NOMO-1 treated with DMSO at 0.1 percent for 48 hours (cell line): ENCODE data around the gene TMEM131.

Source experiments
- DNase-seq: peaks from one replicate; lab custom pipeline; 2025; ENCODE audit not compliant: unreplicated experiment; lab: John Stamatoyannopoulos, UW

The TMEM131 gene

GRCh38 chr2:97819754-97820153 is 176.0 kb downstream of the TMEM131 start:
- no peak for DNase-seq

GRCh38 chr2:97816411-97816810 is 179.3 kb downstream of the TMEM131 start:
- no peak for DNase-seq

DNA sequence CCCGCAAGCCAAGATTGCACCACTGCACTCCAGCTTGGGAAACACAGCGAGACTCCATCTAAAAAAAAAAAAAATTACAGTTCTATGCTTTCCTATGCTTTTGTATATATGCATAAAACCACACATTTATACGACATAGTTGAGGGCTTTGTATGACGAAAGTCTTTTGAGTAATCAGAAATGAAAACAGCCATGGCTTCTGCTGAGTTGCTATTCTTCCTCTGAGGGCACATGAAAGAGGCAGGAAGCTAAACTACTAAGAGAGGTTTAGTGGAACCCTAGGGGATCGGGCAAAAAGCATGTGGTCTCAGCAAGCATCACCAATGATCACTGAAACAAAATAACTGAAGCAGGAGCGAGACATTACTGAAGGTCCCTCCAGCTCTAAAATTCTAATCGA is 182.8 kb downstream of the TMEM131 start:
- no peak for DNase-seq

- DNase-seq, result no peak
Measured at GRCh38 chr2:97808816-97809215, 186.9 kb downstream of the TMEM131 start.

GRCh38 chr2:97806738-97807618 is 188.8 kb downstream of the TMEM131 start:
- DNase-seq, result peak; percentile 67

DNA sequence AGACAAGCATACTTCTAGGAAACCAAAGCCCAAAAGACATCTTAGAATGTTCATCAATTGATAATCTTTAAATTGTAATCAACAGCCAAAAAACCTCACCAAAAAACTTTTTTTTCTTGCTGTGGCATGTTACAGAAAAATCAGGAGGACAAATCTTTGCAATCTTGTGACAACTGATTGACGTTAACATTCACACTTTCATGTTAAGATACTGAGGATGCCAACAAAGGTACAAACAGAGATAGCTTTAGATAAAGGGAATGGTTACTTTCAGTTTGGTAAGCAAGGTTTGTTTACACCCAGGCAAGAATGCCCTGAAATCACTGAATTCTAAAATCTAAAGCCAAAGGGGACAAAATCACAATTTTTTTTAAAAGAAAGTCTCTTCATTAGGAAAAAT is 190.0 kb downstream of the TMEM131 start:
- DNase-seq, result no peak

GRCh38 chr2:97801028-97801427 is 194.7 kb downstream of the TMEM131 start:
- no peak for DNase-seq

DNA sequence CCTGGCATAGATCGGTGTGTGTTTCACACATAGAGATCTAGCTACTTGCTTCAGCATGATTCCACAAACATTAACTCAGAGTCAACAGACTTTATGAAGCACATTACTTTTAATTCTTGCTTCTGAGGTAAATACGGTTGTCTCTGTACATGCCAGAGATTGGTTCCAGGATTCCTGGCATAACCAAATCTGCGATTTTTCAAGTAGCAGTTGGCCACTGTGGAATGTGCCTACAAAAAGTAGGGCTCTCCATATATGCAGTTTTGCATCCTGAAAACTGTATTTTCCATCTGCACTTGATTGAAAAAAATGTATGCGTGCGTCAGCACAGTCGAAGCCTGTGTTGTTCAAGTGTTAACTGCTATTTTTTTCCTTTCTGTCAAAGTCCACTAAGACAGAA is 197.3 kb downstream of the TMEM131 start:
- DNase-seq, result no peak

DNA sequence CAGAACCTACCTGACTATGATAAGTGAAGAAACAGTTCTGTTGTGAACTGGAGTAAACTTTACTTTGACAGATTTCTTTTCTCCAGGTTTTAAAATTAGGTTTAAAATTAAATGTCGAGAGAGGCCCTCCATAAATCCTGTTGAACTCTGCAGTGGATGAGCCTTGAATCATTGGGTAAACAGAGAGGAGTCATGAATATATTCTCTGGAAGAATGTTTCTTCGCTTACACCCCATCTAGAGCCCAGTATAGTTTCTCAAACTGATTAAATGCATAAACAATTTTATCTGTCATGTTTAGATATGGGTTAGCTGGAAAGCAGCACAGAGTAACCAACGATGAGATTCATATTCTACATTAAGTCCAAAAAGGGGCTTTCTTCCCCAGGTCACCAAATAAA is 198.4 kb downstream of the TMEM131 start:
- no peak for DNase-seq

GRCh38 chr2:97796465-97797126 is 199.2 kb downstream of the TMEM131 start:
- DNase-seq, result no peak

DNA sequence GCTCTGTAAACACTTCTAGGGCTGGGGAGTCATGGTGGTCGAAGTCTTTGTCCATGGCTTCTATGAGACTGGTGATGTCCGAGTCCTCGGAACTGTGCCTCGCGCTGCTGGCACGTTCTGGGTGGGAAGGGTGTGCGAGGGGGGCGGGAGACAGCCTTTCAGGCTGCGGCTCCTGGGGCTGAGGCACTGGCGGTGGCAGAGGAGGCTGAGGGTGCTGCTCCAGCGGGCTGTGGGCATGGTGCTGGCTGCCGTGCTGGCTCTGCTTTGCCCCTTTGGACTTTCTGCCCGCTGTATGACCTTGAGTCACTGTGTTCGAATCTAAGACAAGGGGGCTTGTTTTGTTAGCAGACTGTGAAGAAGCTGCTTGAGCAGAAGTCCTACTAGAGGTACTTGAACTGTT is 203.3 kb downstream of the TMEM131 start:
- no peak for DNase-seq

DNA sequence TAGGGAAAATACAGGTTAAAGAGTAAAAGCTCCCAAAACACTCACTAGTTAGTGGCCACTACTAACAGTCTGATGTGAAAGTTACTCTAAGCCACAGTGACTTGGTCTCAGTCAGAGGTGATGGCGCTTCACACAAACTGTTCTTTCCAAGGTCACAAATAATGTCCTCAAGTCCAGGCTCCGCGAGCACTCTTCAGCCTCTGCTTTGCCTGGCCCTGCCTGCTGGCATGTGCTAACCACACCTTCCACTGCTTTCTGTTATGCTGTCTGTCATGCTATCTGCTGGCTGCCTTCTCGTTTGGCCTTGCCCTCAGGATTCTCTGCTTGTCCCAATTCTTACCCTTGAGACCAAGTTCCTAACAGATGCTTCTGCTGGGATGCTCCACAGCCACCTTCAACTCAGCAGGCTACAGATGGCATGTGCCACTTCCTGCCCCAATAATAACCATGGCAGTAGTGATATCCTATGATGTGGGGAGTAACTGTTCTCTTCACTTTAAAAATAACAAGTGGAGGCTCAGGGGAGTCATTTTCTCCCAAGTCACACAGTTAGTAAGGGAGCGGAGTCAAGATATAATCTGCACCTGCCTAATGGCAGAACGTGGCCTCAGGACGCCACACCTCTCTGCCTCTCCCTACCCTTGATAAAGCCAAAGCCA is 206.6 kb downstream of the TMEM131 start:
- no peak for DNase-seq

DNA sequence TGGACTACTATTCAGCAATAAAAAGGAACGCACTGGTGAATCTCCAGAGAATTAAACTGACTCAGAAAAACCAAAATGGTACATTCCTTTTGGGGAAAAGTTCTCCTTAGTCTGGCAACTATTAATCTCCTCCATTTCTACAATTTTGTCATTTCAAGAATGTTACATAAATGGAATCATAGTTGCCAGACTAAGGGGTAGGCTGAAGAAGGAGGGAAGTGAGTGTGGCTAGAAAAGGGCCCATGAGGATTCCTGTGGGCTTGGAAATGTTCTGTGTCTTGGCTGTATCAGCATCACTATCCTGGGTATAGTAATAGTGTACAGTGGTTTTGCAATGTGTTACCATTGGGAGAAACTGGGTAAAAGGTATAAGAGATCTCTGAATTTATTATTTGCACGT is 209.9 kb downstream of the TMEM131 start:
- no peak for DNase-seq

- no peak for DNase-seq
Measured at GRCh38 chr2:97784953-97785352, 210.8 kb downstream of the TMEM131 start.

DNA sequence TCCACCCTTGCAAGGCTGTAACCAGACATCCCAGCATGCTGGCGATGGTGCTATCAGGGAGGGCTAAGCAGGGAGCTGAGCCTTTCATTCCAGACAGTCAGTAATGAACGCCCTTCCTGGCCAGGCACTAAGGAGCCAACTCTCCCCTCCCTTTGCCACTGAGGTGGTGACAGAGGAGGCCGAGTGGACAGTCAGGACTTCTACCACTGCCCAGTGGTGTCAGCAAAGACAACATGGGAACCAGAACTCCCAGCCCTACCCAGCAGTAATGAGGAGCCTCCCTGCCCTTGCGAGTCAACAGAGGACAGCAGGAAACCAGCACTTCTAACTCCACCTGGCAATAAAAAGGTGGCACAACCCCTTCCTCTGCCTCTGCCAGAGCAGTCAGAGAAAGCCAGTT is 213.8 kb downstream of the TMEM131 start:
- DNase-seq, result no peak

GRCh38 chr2:97779141-97779540 is 216.6 kb downstream of the TMEM131 start:
- DNase-seq, result no peak

DNA sequence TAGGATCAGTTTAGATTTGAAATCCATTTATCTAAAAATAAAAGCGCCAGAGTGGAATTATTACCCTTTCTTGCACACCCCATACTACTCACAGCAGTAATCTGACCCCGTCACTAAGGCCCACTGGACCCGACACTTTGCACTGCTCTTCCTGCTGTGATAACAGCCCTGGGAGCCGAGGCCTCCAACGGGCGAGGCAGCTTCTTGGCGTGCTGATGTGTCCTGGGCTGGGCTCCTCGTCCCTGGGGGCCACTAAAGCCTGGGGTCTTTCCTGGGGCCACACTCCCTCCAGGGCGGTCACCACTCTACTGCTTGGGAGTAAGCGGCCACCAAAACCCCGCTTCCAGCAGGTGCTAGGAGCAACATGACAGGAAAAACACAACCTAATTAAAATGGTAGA is 220.7 kb downstream of the TMEM131 start:
- DNase-seq, result no peak

GRCh38 chr2:97774425-97774824 is 221.3 kb downstream of the TMEM131 start:
- DNase-seq, result no peak

- no peak for DNase-seq
Measured at GRCh38 chr2:97770445-97770844, 225.3 kb downstream of the TMEM131 start.

DNA sequence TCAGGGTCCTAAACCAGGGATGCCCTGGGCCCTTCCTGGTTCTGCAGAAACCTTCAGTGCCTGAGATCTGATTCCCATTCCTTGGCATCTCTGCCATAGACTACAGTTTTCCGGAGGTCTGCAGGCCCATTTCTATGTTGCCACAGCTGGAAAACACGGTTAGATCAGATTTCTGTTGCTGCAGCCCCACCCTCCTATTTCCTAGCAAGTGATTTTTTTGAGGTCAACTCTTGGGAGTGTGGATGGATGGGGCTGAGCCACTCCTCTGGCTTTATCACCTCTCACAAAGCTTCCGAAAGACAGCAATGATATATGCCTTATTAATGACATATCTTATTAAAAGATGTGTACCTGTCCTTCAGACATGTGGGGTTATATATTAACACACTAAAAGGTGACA is 226.0 kb downstream of the TMEM131 start:
- no peak for DNase-seq

GRCh38 chr2:97769308-97769707 is 226.4 kb downstream of the TMEM131 start:
- DNase-seq, result no peak

DNA sequence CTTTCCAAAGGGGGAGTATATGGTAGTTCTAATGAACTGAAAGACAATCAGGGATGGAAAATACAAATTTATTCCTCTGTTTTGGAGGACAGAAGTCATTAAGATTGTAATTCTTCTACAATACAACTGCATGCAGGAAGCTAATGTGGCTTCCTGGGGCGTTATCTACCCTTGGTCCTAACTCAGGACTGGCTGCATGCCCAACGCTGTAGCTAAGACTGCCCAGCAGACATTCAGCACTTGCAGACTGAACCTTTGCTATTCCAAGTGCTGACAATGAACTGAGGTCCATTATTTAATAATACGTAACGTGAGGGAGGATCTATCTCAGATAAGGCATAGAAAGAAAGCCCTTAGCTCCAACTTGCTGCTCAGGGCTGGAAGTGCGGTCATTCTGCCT is 229.2 kb downstream of the TMEM131 start:
- no peak for DNase-seq
